HG03045 (cell line): Measurements from ENCODE around the gene ALDH4A1.

ENCODE experiments used
- ATAC-seq: cut with Tn5 transposase; IDR thresholded peaks from one replicate; pipeline ENCODE4 v1.9.1; 2021; ENCODE audit warnings: mild to moderate bottlenecking, moderate library complexity; ENCODE audit not compliant: unreplicated experiment

The ALDH4A1 gene

DNA sequence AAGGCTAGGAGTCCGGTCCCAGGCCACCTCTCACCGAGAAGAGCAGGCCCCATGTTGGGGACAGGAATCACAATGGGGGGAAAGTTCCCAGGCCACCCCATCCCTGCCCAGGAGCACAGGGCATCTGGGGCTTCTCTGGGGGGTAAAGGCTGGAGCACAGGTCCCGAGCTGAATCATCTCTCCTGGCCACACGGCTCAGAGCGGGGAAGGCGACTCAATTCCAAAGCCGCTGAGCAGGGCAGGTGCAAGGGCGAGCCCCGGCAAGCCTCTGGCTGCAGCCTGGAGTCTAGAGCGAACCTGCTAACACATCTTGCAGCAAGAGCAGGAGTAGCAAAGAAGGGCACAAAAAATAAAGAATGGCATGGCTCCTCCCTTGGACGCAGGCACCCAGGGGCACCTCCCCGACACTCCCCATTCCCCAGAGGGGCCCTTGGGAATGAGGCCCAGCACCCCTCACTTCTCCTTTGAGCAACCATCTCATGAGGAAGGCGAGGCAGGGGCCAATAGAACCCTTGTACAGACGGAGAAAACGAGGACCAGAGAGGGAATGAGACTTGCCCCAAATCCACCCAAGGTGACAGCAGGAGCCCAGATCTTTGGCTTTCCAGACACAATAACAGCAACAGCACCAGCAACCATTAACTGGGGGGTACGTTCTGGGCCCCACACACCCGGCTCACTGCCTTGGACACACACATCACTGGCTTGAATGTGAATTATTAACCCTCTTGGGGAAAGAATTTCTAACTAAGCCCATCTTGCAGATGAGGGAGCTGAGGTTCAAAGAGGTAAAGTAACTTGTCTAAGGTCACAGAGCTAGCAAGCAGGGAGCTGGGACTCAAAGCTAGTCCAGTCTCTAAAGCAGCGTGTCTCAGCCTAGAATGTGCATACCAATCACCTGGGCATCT lies 20.7 kb upstream of the ALDH4A1 start:
- no peak for ATAC-seq

GRCh38 chr1:18922319-18922726 lies 20.0 kb upstream of the ALDH4A1 start:
- ATAC-seq: no peak

- no peak for ATAC-seq
Observed at GRCh38 chr1:18921516-18922251, 19.3 kb upstream of the ALDH4A1 start.

DNA sequence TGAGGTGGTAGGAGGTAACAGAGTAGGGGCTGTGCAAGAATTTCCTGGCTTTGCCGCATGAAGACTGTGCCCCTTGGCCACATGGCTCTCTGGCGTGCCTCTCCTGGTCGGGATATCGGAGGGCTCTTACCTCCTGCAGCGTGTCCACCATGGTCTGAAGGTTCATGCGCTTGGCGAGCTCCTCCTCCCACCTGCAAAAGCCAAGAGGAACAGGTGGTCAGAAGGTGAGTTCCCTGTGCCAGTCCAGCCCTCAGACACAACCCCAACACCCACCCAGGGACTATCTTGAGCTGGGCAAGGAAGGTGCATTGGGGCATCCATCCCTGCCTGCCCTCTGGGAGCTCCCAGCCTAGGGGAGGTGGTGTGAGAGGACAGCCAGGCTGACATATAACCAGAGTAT lies 18.6 kb upstream of the ALDH4A1 start:
- no peak for ATAC-seq

GRCh38 chr1:18919956-18920355 lies 17.6 kb upstream of the ALDH4A1 start:
- ATAC-seq: no peak

- no peak for ATAC-seq
Observed at GRCh38 chr1:18919197-18919905, 17.0 kb upstream of the ALDH4A1 start.

DNA sequence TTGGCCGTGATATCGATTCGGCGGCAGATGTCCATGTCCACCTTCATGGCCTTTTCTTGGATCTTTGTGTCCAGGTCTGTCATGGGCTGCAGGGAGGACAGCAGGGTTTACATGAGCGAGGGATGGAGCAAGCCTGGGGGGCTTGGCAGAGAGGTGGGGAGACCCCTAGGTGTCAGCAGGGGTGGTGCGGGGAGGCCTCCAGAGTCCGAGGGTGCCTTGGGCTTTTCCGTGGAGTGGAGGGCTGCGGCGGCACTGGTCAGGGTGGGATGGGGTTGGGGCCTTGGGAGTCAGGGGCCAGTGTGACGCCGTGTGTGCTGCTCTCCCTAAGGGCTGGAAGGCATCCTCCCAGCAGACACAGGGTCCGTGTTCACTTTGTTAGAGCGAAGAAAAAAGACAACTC lies 16.1 kb upstream of the ALDH4A1 start:
- ATAC-seq: no peak

DNA sequence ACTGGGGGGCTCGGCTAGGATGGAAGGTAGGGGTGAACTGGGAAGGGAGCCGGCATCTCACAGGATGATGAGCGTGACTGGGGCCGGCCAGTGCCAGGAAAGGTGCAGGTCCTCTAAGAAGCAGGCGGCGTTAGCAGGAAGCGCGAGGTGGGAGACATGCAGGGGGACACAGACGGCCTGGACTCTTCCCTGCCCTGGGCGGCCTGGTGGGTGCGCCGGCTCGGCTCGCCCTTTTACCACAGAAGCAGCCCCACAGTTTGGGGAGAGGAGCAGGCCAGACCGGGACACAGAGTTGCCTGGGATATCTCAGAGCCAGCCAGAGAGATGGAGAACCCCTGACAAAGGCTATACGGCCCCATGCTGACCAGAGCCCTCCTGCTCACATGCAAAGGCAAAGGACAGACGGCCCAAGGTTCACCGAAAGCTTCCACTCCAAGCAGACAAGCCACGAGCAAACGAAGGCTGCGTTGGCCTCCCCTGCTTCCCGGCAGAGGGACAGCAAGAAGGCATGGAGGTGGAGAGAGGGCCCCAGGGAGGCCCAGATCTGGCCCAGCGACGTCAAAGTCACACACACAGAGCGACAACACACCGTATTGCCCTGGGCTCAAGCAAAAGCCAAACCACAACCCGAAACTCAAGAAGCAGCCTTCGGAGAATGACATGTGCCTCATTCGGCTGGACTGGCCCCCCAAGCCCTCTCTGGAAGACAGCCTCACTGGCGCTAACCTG lies 14.9 kb upstream of the ALDH4A1 start:
- ATAC-seq: no peak

DNA sequence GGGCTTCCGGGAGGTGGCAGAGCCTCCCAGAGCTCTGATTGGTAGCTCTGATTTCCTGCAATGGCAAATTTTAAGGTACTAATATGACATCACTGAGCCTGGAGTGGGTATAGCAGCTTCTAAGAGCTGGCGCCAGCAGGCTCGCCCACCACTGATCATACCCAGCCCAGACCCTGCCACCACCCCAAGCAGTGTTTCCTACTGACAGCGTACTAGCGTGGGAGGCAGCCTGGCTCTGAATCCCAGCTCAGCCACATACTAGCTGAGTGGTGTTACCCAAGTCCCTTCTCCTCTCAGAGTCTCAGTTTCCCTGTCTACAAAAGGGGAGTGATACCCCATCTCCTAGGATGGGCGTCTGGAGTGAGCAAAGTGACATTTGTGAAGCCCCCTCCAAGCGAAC lies 13.0 kb upstream of the ALDH4A1 start:
- no peak for ATAC-seq

- ATAC-seq: no peak
Observed at GRCh38 chr1:18913065-18913835, 10.9 kb upstream of the ALDH4A1 start.

DNA sequence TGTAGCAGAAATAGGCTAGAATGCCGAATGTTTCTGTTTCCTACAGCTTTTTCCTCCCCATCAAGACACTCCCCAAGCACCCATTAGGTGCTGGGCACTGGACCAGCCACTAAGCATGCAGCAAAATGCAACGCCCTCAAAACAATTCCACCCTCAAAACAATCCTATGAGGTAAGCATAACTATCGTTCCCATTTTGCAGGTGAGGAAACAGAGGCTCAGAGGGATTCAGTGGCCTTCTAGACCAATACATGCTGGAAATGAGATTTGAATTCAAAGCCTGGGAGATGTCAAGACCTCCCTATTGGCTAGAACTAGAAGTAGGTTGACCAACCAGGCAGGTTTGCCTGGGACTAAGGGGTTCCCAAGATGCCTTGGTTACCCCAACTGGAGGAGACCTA lies 10.2 kb upstream of the ALDH4A1 start:
- ATAC-seq: no peak

DNA sequence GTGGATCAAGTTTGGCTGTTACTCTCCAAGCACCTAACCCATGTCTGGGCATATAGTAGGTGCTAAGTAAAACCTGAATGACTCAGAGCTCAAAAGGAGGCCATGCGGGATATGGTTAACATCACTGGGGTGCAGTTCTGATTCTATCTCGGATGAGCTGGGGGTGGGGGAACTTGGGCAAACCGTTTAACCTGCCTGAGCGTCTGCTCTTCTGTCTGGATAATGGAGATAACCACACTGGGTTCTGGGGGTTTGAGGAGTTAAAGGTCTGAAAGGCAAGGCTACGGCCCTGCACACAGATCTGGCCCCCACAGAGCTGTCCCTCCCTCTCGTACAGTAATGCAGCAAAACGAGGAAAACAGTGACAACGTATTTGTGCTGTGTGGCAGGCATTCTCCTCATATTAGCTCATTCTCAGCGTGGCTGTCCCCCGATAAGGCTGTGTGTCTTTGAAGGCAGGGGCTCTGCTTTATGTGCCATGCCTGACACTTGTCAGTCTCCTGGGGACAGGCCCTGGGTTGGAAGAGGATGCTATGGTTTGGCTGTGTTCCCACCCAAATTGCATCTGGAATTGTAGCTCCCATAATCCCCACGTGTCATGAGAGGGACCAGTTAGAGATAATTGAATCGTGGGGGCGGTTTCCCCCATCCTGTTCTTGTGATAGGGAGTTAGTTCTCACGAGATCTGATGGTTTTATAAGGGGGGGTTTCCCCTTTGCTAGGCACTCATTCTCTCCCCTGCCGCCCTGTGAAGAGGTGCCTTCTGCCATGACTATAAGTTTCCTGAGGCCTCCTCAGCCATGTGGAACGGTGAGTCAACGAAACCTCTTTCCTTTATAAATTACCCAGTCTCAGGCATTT lies 6.8 kb upstream of the ALDH4A1 start:
- no peak for ATAC-seq

GRCh38 chr1:18907917-18908845 lies 5.8 kb upstream of the ALDH4A1 start:
- ATAC-seq: no peak

- no peak for ATAC-seq
Observed at GRCh38 chr1:18907021-18907916, 4.9 kb upstream of the ALDH4A1 start.

GRCh38 chr1:18903291-18903756 lies 969 bp upstream of the ALDH4A1 start:
- ATAC-seq: no peak

DNA sequence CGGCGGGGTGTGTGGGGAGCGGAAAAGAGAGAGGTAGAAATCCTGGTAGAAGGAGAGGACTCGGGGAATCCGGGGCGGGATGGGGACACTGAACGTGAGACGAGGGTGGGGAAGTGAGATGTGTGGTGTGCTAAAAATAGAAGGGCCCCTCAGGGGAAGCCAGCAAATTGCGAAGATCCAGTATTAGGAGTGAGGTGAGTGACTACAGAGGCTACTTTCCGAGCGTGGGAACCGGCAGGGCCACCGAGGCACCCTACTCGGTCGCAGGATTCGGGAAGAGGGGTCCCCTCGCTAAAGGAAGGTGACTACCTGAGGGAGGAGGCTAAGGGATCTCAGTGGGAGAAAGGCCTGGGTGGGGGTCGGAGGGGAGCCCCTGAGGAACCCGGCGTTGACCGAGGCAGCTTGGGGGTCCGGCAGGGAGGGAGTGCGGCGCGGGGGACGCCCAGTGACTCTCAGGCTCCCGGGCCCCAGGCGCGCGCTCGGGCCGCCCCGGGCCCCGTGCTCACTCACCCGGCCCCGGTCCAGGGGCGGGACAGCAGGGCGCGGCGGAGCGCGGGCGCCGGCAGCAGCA lies 318 bp downstream of the ALDH4A1 start:
- no peak for ATAC-seq
